ENCODE data around the gene TMEM26.
"Not testable (repeated sequence)": the region's sequence is repeated elsewhere in the genome, so short reads cannot be mapped to it uniquely, and the experiment has no call there.

The TMEM26 gene

DNA sequence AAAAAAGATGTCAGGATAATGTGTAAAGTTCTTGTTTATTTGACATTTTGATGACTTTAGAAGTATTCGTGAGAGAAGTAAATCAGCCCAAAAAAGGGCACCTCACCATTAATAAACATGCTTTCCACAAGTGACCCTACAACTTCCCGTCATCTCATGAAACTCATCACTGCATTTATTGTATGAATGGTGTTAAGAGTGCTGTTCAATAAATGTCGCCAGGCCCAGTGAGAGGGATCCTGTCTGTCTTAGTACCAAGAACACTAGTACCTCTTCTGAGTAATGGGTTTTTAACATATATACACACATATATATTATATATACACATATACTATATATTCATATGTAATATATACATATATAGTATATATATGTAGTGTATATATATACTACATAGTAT, 61.9 kb downstream of the TMEM26 start:
- no peaks in the 10 kb centered on the region for H3K36me3 ChIP-seq (ENCODE audit: insufficient read depth, low read length)
- H3K9me2 ChIP-seq (replicated peaks; ENCODE audit: low read depth, low read length) = no peaks in the 10 kb centered on the region
- no peaks in the 10 kb centered on the region for H3K79me2 ChIP-seq (ENCODE audit: insufficient read depth, low read length)
- H3K4me2 ChIP-seq (ENCODE audit: low read depth, low read length, poor library complexity, severe bottlenecking) = peak overlapping the region; percentile 22
- H3K27me3 ChIP-seq (ENCODE audit: insufficient read depth, low read length, poor library complexity, severe bottlenecking) = no peaks in the 10 kb centered on the region
- no peak overlapping the region for H3K9ac ChIP-seq (ENCODE audit: low read depth, low read length, poor library complexity, severe bottlenecking)
- TF ChIP-seq, protein P1, sequence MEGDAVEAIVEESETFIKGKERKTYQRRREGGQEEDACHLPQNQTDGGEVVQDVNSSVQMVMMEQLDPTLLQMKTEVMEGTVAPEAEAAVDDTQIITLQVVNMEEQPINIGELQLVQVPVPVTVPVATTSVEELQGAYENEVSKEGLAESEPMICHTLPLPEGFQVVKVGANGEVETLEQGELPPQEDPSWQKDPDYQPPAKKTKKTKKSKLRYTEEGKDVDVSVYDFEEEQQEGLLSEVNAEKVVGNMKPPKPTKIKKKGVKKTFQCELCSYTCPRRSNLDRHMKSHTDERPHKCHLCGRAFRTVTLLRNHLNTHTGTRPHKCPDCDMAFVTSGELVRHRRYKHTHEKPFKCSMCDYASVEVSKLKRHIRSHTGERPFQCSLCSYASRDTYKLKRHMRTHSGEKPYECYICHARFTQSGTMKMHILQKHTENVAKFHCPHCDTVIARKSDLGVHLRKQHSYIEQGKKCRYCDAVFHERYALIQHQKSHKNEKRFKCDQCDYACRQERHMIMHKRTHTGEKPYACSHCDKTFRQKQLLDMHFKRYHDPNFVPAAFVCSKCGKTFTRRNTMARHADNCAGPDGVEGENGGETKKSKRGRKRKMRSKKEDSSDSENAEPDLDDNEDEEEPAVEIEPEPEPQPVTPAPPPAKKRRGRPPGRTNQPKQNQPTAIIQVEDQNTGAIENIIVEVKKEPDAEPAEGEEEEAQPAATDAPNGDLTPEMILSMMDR (conservative IDR thresholded peaks at IDR 0.05; ENCODE audit: low read length) = no peak
- peak overlapping the region; percentile 45; the same call in 1 of the 2 replicates for H2AFZ ChIP-seq (ENCODE audit: low read length)
- H3K9me3 ChIP-seq (ENCODE audit: insufficient read depth, low read depth, low read length) = no peaks in the 10 kb centered on the region; the same call in 1 of the 2 replicates
- peaks cover 6% of the 10 kb centered on the region for H3K4me1 ChIP-seq (ENCODE audit: insufficient read depth, low read length, poor library complexity, severe bottlenecking)
- 0 out of 2 replicates have a peak, but pooled peaks cover 4% of the 10 kb centered on the region for H3F3A ChIP-seq (ENCODE audit: low read depth)
- no peaks in the 10 kb centered on the region for H4K20me1 ChIP-seq (ENCODE audit: insufficient read depth, low read length, poor library complexity, severe bottlenecking)
- H3K4me3 ChIP-seq (ENCODE audit: low read length, poor library complexity, severe bottlenecking) = no peak overlapping the region

DNA sequence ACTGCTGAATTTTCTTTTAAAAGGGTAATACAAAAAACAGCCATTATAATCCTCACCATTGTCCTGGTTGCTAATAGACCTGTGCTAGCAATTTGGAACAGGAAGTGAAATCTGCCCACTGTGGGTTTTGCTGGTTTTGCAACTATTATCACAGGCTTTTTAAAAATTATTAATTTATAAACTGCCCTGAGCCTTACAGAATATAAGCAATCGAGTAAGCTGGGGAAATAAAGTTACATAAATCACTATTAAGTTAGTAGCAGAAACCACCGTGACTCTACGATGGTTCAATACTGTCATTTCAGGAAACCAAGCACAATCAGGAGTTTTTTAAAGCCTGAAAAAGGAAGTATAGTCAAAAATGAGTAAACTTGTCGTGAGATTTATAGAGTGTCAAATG, 62.3 kb downstream of the TMEM26 start:
- no peaks in the 10 kb centered on the region for H3K79me2 ChIP-seq (ENCODE audit: insufficient read depth, low read length)
- no peak overlapping the region for H3K4me3 ChIP-seq (ENCODE audit: low read length, poor library complexity, severe bottlenecking)
- TF ChIP-seq, protein P1 (conservative IDR thresholded peaks at IDR 0.05; ENCODE audit: low read length) = no peak

DNA sequence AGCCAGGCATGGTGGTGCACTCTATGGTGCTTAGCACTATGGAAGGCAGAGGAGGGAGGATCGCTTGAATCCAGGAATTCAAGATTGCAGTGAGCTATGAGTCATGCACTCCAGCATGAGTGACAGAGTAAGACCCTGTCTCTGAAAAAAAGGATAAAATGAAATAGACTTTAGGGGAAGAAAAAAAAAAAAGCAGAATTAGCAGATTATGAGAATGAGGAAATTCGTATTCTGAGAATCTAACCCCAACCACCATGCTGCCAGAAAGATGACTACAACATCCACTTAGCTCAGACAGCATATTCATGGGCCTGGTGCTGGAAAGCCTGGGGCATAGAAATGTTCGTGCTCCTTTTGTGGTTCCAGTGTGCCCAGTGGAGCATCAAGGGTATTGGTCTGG, 63.3 kb downstream of the TMEM26 start:
- Histone ChIP-seq H3K27me3 (ENCODE audit: insufficient read depth, low read length, poor library complexity, severe bottlenecking) (no peaks in the 10 kb centered on the region), H3K9me3 (ENCODE audit: insufficient read depth, low read depth, low read length) (no peaks in the 10 kb centered on the region; the same call in 1 of the 2 replicates), H3K4me1 (ENCODE audit: insufficient read depth, low read length, poor library complexity, severe bottlenecking) (peaks cover 6% of the 10 kb centered on the region), H3F3A (ENCODE audit: low read depth) (0 out of 2 replicates have a peak, but pooled peaks cover 4% of the 10 kb centered on the region), H3K9me2 (replicated peaks; ENCODE audit: low read depth, low read length) (no peaks in the 10 kb centered on the region), H3K4me3 (ENCODE audit: low read length, poor library complexity, severe bottlenecking) (no peak overlapping the region), H4K20me1 (ENCODE audit: insufficient read depth, low read length, poor library complexity, severe bottlenecking) (no peaks in the 10 kb centered on the region), H3K36me3 (ENCODE audit: insufficient read depth, low read length) (no peaks in the 10 kb centered on the region), H2AFZ (ENCODE audit: low read length) (no peak overlapping the region), H3K9ac (ENCODE audit: low read depth, low read length, poor library complexity, severe bottlenecking) (no peak overlapping the region), H3K79me2 (ENCODE audit: insufficient read depth, low read length) (no peaks in the 10 kb centered on the region), H3K4me2 (ENCODE audit: low read depth, low read length, poor library complexity, severe bottlenecking) (no peak overlapping the region)
- no peak for TF ChIP-seq EZH2phosphoT487 (IDR thresholded peaks at IDR 0.05; ENCODE audit: borderline replicate concordance)
- TF ChIP-seq, protein P1 (conservative IDR thresholded peaks at IDR 0.05; ENCODE audit: low read length) = no peak

More for the DNA sequence above, 62.3 kb downstream of the TMEM26 start:
- H3K4me1 ChIP-seq (ENCODE audit: insufficient read depth, low read length, poor library complexity, severe bottlenecking) = peaks cover 6% of the 10 kb centered on the region
- H3K4me2 ChIP-seq (ENCODE audit: low read depth, low read length, poor library complexity, severe bottlenecking) = peak overlapping the region; percentile 22
- H4K20me1 ChIP-seq (ENCODE audit: insufficient read depth, low read length, poor library complexity, severe bottlenecking) = no peaks in the 10 kb centered on the region
- H3K9me2 ChIP-seq (replicated peaks; ENCODE audit: low read depth, low read length) = no peaks in the 10 kb centered on the region
- H3K36me3 ChIP-seq (ENCODE audit: insufficient read depth, low read length) = no peaks in the 10 kb centered on the region
- peak overlapping the region; percentile 45; the same call in 1 of the 2 replicates for H2AFZ ChIP-seq (ENCODE audit: low read length)
- no peaks in the 10 kb centered on the region for H3K27me3 ChIP-seq (ENCODE audit: insufficient read depth, low read length, poor library complexity, severe bottlenecking)
- no peaks in the 10 kb centered on the region; the same call in 1 of the 2 replicates for H3K9me3 ChIP-seq (ENCODE audit: insufficient read depth, low read depth, low read length)
- H3K9ac ChIP-seq (ENCODE audit: low read depth, low read length, poor library complexity, severe bottlenecking) = no peak overlapping the region
- 0 out of 2 replicates have a peak, but pooled peaks cover 4% of the 10 kb centered on the region for H3F3A ChIP-seq (ENCODE audit: low read depth)

DNA sequence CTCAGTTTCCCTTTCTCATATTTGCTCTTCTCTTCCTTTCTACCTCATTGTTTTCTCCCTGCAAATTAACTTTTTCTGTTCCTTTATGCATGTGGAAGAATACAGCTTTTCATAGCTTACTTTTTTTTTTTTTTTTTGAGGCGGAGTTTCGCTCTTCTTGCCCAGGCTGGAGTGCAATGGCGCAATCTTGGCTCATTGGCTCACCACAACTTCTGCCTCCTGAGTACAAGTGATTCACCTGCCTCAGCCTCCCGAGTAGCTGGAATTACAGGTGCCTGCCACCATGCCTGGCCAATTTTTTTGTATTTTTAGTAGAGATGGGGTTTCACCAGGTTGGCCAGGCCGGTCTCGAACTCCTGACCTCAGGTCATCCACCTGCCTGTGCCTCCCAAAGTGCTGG, 64.2 kb downstream of the TMEM26 start:
- not testable (repeated sequence) for H4K20me1 ChIP-seq (ENCODE audit: insufficient read depth, low read length, poor library complexity, severe bottlenecking); H3F3A ChIP-seq (ENCODE audit: low read depth); H2AFZ ChIP-seq (ENCODE audit: low read length); H3K4me3 ChIP-seq (ENCODE audit: low read length, poor library complexity, severe bottlenecking); H3K36me3 ChIP-seq (ENCODE audit: insufficient read depth, low read length); H3K79me2 ChIP-seq (ENCODE audit: insufficient read depth, low read length); H3K4me2 ChIP-seq (ENCODE audit: low read depth, low read length, poor library complexity, severe bottlenecking); H3K9ac ChIP-seq (ENCODE audit: low read depth, low read length, poor library complexity, severe bottlenecking); H3K4me1 ChIP-seq (ENCODE audit: insufficient read depth, low read length, poor library complexity, severe bottlenecking); H3K27me3 ChIP-seq (ENCODE audit: insufficient read depth, low read length, poor library complexity, severe bottlenecking); H3K9me2 ChIP-seq (replicated peaks; ENCODE audit: low read depth, low read length); H3K9me3 ChIP-seq (ENCODE audit: insufficient read depth, low read depth, low read length)
